Transverse colon (tissue), 4 donors: ENCODE results near the gene TYW1. TPM values are rescaled to one million over a fixed set of nuclear protein-coding genes. Genes with fewer than 3 reads are reported as not detected.
"Not testable (repeated sequence)": the region's sequence is repeated elsewhere in the genome, so short reads cannot be mapped to it uniquely, and the experiment has no call there.

Experiments
- DNase-seq: peaks from one replicate; pipeline ENCODE4 v3.0.0-alpha.2; 2019
- H3K27ac ChIP-seq, 4 donors: fragments of 200-600 bp; sonication (generic); 2 replicates each; pipeline ENCODE4 v1.5.1; 2016 to 2018; ENCODE audit warnings: inconsistent platforms in 4 of 4
- H3K27me3 ChIP-seq: fragments of 200-600 bp; sonication (generic); 2 replicates; pipeline ENCODE4 v1.5.1; 2017; ENCODE audit warnings: inconsistent platforms
- H3K36me3 ChIP-seq, 4 donors: fragments of 200-600 bp; sonication (generic); 2 replicates each; pipeline ENCODE4 v1.5.1; 2017 to 2019; ENCODE audit warnings: inconsistent platforms in 4 of 4
- H3K4me1 ChIP-seq, 4 donors: fragments of 200-600 bp; sonication (generic); 2 replicates each; pipeline ENCODE4 v1.5.1; 2017 to 2020; ENCODE audit warnings: inconsistent platforms in 4 of 4
- H3K4me3 ChIP-seq, 4 donors: fragments of 200-600 bp; sonication (generic); 1 replicate in 1 of 4; 2 replicates in 3 of 4; pipeline versions ENCODE4 v1.5.1 to v1.6.1; 2017 to 2019; ENCODE audit warnings: inconsistent platforms in 4 of 4
- H3K9me3 ChIP-seq, 2 donors: fragments of 200-600 bp; sonication (generic); 2 replicates each; pipeline ENCODE4 v1.5.1; 2017 to 2019; ENCODE audit warnings: inconsistent platforms in 2 of 2
- CTCF ChIP-seq, 5 experiments: fragments of 200-600 bp in 3 of 5; fragments of 450-650 bp in 2 of 5; sonication (generic) in 3 of 5; IDR thresholded peaks; 1 replicate in 2 of 5; 2 replicates in 3 of 5; pipeline ENCODE4 v1.5.1; 2016 to 2017; ENCODE audit warnings: antibody characterized with exemption in 5 of 5, inconsistent platforms in 3 of 5, mild to moderate bottlenecking in 2 of 5, moderate library complexity in 1 of 5
- EP300 ChIP-seq: sonication (generic); formaldehyde crosslinking; IDR thresholded peaks from one replicate; pipeline ENCODE4 v1.6.1; 2017; ENCODE audit warnings: antibody characterized with exemption, low read depth
- POLR2A ChIP-seq: fragments of 450-650 bp; IDR thresholded peaks from one replicate; pipeline ENCODE4 v1.6.1; 2016; ENCODE audit warnings: antibody characterized with exemption, mild to moderate bottlenecking, moderate library complexity
- POLR2AphosphoS5 ChIP-seq, 3 donors: sonication (generic); formaldehyde crosslinking; IDR thresholded peaks; one replicate each; pipeline ENCODE4 v1.6.1; 2016; ENCODE audit warnings: antibody characterized with exemption in 3 of 3
- WGBS, 2 donors: methylation state at CpG; one replicate each; pipeline ENCODE4 v1.1.5; 2018; ENCODE audit warnings: low coverage in 1 of 2; 5-methylcytosine and 5-hydroxymethylcytosine counted together
- in situ Hi-C, 4 donors: fragments of 200-750 bp; cut with MboI; loops; one replicate each; pipeline versions ENCODE4 v1.15.0 to v1.15.1; 2017; ENCODE audit warnings: low sequenced_read_pairs in 3 of 4, low pct_ligation_motif_present in 1 of 4, low pct_unique_long_range_greater_than_20kb in 1 of 4
- intact Hi-C: fragments of 100-400 bp; cut with DNase I; formaldehyde crosslinking; loops from one replicate; pipeline ENCODE4 v1.15.1; 2023; ENCODE audit warnings: low total_unique reads
- total RNA-seq, 4 donors: library from RNA; depleted of rRNA; stranded (reverse); fragments of >200 nt; gene quantifications; one replicate each; pipeline ENCODE4 v1.1.0, GENCODE V29; 2016

Gene TYW1
- total RNA-seq, 4 donors from 2014 or later, result 24.3 to 87.8 (median 27.5) TPM

DNA sequence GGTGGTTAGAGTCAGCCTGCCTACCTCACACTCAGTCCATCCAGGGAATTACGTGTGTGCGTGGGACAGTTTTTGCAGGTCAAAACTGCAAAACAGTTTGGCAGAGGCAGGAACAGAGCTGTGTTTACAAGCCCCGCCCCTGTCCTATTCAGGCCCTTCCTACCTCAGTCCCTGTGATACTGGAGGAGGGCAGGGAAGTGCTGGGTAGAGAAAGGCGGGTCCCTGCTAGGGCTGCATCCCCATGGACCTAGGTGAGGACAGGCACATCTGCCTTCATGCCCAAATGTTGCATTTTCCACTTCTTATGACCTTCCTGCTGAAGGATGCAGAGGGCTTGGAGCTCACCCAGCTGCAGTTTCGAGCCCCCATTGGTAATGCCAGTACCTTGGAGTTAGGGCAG is 26.3 kb upstream of the TYW1 start:
- H3K4me3 ChIP-seq, result no peak overlapping the region
- H3K27ac ChIP-seq, result no peak overlapping the region
- intact Hi-C loops, result no loop called here
- WGBS, 2 donors, result 42% methylated on average over 5 of the region's 5 CpGs; no CpG with 5 or more reads in 1 of the 2 donors
- no peaks in the 10 kb centered on the region for H3K9me3 ChIP-seq
- DNase-seq, result peak; percentile 13
- H3K36me3 ChIP-seq, result no peaks in the 10 kb centered on the region
- in situ Hi-C loops, result no loop called here
- H3K4me1 ChIP-seq, result peaks cover 0 to 9% (median 2%) of the 10 kb centered on the region in 4 donors
- no peaks in the 10 kb centered on the region for H3K27me3 ChIP-seq
- TF ChIP-seq EP300 (no peak), POLR2A (no peak), CTCF (IDR thresholded peaks at IDR 0.05) (no peak), POLR2AphosphoS5 (IDR thresholded peaks at IDR 0.05) (no peak)

DNA sequence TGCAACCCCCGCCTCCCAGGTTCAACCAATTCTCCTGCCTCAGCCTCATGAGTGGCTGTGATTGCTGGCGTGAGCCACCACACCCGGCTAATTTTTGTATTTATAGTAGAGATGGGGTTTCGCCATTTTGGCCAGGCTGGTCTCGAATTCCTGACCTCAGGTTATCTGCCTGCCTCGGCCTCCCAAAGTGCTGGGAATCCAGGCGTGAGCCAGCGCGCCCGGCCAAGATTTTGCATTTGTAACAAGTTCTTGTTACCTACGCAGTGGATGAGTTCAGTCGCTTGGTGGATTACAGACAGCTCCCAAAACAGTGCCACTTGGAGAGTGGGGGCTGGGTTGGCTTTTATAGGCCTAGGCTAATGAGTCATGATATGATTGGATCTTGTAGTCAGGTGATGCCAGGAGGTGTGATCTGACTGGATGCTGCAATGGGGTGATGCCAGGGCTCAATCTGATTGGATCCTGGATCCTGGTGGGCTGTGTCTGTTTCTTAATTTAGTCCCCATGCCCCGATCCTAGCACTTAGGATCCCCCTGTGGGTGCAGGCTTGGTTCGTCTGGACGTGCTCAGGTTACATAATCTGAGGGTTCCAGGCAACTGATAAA is 21.5 kb upstream of the TYW1 start:
- DNase-seq, result no peak
- WGBS, 2 donors, result 90% methylated on average over 15 of the region's 15 CpGs; no CpG with 5 or more reads in 1 of the 2 donors
- in situ Hi-C loops, result no loop called here

DNA sequence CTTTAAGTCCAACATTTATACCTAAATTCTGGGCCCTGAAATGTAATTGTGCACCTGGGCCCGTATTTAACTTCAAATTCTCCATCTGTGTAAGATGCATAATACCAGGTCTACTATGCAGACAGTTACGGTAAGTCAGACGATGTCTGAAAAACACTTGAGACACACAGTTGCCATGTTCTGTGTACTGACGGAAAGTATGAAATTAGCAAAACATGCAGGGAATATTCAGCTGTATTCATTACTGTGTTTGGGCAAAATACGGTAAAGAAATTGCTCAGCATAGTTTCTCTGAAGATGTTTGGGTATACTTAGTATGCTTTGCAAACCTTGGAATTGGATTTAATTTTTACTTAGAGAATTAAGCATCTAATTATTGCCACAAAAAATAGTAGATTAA is 18.3 kb upstream of the TYW1 start:
- H3K4me1 ChIP-seq, intact Hi-C loops, H3K4me3 ChIP-seq, H3K9me3 ChIP-seq, H3K27ac ChIP-seq, H3K36me3 ChIP-seq, DNase-seq, H3K27me3 ChIP-seq, in situ Hi-C loops: not testable (repeated sequence)
- 82 to 100% methylated on average over 1 to 2 of the region's 5 CpGs for WGBS, 2 donors

More for the DNA sequence above, 21.5 kb upstream of the TYW1 start:
- H3K4me1 ChIP-seq, result peaks cover 0 to 9% (median 2%) of the 10 kb centered on the region in 4 donors
- no peaks in the 10 kb centered on the region for H3K27me3 ChIP-seq
- H3K36me3 ChIP-seq, result no peaks in the 10 kb centered on the region
- intact Hi-C loops, result no loop called here
- no peak overlapping the region for H3K4me3 ChIP-seq
- no peak for TF ChIP-seq CTCF (IDR thresholded peaks at IDR 0.05)
- peaks cover 2 to 4% of the 10 kb centered on the region in 2 donors for H3K9me3 ChIP-seq
- H3K27ac ChIP-seq, result no peak overlapping the region

DNA sequence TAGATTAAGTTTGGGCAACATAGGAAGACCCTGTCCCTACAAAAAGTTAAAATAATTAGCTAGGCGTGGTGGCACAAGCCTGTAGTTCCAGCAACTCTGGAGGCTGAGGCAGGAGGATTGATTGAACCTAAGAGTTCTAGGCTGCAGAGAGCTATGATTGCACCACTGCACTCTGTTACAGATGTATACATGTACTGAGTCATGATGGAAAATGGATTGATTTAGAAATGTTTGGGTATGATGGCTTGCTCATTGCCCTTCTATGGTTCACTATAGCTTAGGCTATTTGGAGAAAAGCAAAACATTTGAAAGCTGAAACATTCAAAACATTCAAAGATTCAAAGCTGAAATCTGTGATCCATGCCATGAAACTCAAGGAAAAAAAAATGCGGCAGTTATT is 17.6 kb upstream of the TYW1 start:
- H3K36me3 ChIP-seq, H3K9me3 ChIP-seq, H3K27me3 ChIP-seq, DNase-seq, H3K27ac ChIP-seq, in situ Hi-C loops, H3K4me3 ChIP-seq, intact Hi-C loops, H3K4me1 ChIP-seq: not testable (repeated sequence)
- 78 to 92% methylated on average over 2 of the region's 2 CpGs for WGBS, 2 donors

DNA sequence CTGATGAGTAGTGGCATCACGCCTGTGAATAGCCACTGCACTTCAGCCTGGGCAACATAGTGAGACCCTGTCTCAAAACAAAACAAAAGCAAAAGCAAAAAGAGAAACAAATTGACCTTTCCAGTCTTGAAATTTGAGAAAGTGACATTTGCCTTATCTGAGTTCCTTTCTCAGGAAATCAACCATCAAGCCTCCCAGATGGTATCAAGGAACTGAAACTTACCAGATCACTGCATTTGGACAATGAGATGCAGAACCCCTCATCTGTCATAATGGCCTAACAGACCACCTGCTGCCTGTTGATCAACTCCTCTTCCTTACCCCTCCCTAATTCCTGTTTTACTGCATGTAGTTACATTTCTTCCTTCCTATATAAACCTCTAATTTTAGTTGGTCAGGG is 16.3 kb upstream of the TYW1 start:
- in situ Hi-C loops, H3K36me3 ChIP-seq, DNase-seq, intact Hi-C loops, H3K27ac ChIP-seq, H3K4me3 ChIP-seq, H3K27me3 ChIP-seq, H3K9me3 ChIP-seq, H3K4me1 ChIP-seq: not testable (repeated sequence)
- WGBS, 2 donors, result 87% methylated on average over 1 of the region's 1 CpG; no CpG with 5 or more reads in 1 of the 2 donors

- in situ Hi-C loops, H3K27me3 ChIP-seq, DNase-seq, intact Hi-C loops, H3K27ac ChIP-seq, H3K9me3 ChIP-seq, H3K4me3 ChIP-seq: not testable (repeated sequence)
- Histone ChIP-seq H3K4me1 (peaks cover 5 to 22% (median 8%) of the 10 kb centered on the region in 4 donors), H3K36me3 (peaks cover 0 to 48% (median 25%) of the 10 kb centered on the region in 4 donors)
- 98% methylated on average over 3 of the region's 3 CpGs; no CpG with 5 or more reads in 1 of the 2 donors for WGBS, 2 donors
These were observed 7.1 kb upstream of the TYW1 start for GRCh38 chr7:66989552-66989951.

DNA sequence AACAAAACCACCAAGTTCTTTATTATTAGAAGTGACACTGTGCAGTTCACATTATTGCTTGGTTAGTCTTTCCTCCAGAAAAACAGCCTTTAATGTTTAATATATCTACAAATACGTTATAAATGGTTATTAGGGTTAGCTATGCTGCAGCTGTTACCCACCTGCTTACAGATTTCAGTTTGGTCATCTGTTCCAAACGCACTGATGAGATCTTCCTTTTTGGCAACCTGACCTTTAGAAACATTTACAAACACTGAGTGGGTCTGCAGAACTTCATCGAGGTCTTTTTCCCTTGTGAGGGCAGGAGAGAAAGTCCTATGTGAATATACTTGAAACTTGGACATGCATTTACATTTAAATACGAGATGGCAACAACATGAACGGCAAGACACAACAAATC is 2.6 kb upstream of the TYW1 start:
- in situ Hi-C loops, DNase-seq, intact Hi-C loops, H3K9me3 ChIP-seq, H3K27me3 ChIP-seq: not testable (repeated sequence)
- Histone ChIP-seq H3K36me3 (peaks cover 0 to 35% (median 18%) of the 10 kb centered on the region in 4 donors), H3K4me1 (peaks cover 10 to 31% (median 16%) of the 10 kb centered on the region in 4 donors), H3K27ac (peak overlapping the region; percentile 93 to 99 (median 98)), H3K4me3 (peak overlapping the region in 3 of 4 donors; percentile 52 to 81 (median 58))
- 31 to 41% methylated on average over 2 to 5 of the region's 5 CpGs for WGBS, 2 donors
